ENCODE data around the gene FBXO28. TPM values are rescaled to one million over a fixed set of nuclear protein-coding genes. Genes with fewer than 3 reads are reported as not detected.
"Not testable (repeated sequence)": the region's sequence is repeated elsewhere in the genome, so short reads cannot be mapped to it uniquely, and the experiment has no call there.

The FBXO28 gene
- total RNA-seq, 1 experiment from 2014 or later: 97.6 TPM

- intact Hi-C loops (cut with micrococcal nuclease): no loop called here
- ChIA-PET CTCF (interaction anchor here (0.6 kb wide), 1 partner anchor 1940 kb away, joined by 3 read pairs; no protein-coding TSS in a partner anchor), POLR2A (interaction anchor here (1.2 kb wide), 1 partner anchor 19 kb away, joined by 5 read pairs; no protein-coding TSS in a partner anchor)
- Mint-ChIP-seq H3K36me3 (ENCODE audit: insufficient read depth, unreplicated experiment) (no peaks in the 10 kb centered on the region), H3K27me3 (ENCODE audit: insufficient read depth, unreplicated experiment) (no peaks in the 10 kb centered on the region), H3K9me3 (ENCODE audit: unreplicated experiment) (no peaks in the 10 kb centered on the region), H3K4me1 (ENCODE audit: insufficient read depth, unreplicated experiment) (peaks cover 9% of the 10 kb centered on the region), H3K27ac (ENCODE audit: low read depth, unreplicated experiment) (no peak overlapping the region), H3K4me3 (ENCODE audit: unreplicated experiment) (no peak overlapping the region)
- DNase-seq (ENCODE audit: unreplicated experiment): no peak
- no TSS peak for BruUV-seq (replicated peaks)
- TF ChIP-seq CTCF (IDR thresholded peaks at IDR 0.05; ENCODE audit: unreplicated experiment): no peak
Observed at GRCh38 chr1:224070521-224070920, 43.4 kb upstream of the FBXO28 start.

GRCh38 chr1:224076407-224076806 is 37.5 kb upstream of the FBXO28 start:
- DNase-seq (ENCODE audit: unreplicated experiment): no peak
- no TSS peak for BruUV-seq (replicated peaks)
- intact Hi-C loops (cut with micrococcal nuclease): no loop called here
- no peaks in the 10 kb centered on the region for H3K36me3 Mint-ChIP-seq (ENCODE audit: insufficient read depth, unreplicated experiment)
- no peak overlapping the region for H3K27ac Mint-ChIP-seq (ENCODE audit: low read depth, unreplicated experiment)
- H3K9me3 Mint-ChIP-seq (ENCODE audit: unreplicated experiment): no peaks in the 10 kb centered on the region
- CTCF ChIA-PET: interaction anchor here (0.7 to 2.8 kb wide), 2 partner anchors 25 to 313 kb away, joined by 4 to 12 read pairs; no protein-coding TSS in a partner anchor
- H3K27me3 Mint-ChIP-seq (ENCODE audit: insufficient read depth, unreplicated experiment): no peaks in the 10 kb centered on the region
- POLR2A ChIA-PET: interaction anchor here (1.0 kb wide), 1 partner anchor 31 kb away, joined by 3 read pairs; no protein-coding TSS in a partner anchor
- H3K4me3 Mint-ChIP-seq (ENCODE audit: unreplicated experiment): no peak overlapping the region
- H3K4me1 Mint-ChIP-seq (ENCODE audit: insufficient read depth, unreplicated experiment): no peaks in the 10 kb centered on the region
- TF ChIP-seq CTCF (IDR thresholded peaks at IDR 0.05; ENCODE audit: unreplicated experiment): no peak

DNA sequence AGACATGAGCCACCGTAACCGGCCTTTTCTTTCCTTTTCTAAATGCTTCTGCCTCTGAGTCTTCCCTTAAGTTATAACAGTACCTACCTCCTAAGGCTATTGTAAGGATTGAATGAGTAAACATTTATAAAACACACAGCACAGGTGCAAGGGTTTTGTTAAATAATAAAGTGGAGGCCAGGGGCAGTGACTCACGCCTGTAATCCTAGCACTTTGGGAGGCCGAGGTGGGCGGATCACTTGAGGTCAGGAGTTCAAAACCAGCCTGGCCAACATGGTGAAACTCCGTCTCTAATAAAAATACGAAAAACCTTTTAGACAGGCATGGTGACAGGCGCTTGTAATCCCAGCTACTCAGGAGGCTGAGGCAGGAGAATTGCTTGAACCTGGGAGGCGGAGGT is 34.3 kb upstream of the FBXO28 start:
- H3K4me3 Mint-ChIP-seq (ENCODE audit: unreplicated experiment); H3K27ac Mint-ChIP-seq (ENCODE audit: low read depth, unreplicated experiment); H3K9me3 Mint-ChIP-seq (ENCODE audit: unreplicated experiment); POLR2A ChIA-PET; BruUV-seq (replicated peaks); H3K4me1 Mint-ChIP-seq (ENCODE audit: insufficient read depth, unreplicated experiment); intact Hi-C loops (cut with micrococcal nuclease); H3K36me3 Mint-ChIP-seq (ENCODE audit: insufficient read depth, unreplicated experiment); H3K27me3 Mint-ChIP-seq (ENCODE audit: insufficient read depth, unreplicated experiment): not testable (repeated sequence)
- DNase-seq (ENCODE audit: unreplicated experiment): peak; percentile 49
- CTCF ChIA-PET: interaction anchor here (0.6 kb wide), 1 partner anchor 39 kb away, joined by 3 read pairs; no protein-coding TSS in a partner anchor

DNA sequence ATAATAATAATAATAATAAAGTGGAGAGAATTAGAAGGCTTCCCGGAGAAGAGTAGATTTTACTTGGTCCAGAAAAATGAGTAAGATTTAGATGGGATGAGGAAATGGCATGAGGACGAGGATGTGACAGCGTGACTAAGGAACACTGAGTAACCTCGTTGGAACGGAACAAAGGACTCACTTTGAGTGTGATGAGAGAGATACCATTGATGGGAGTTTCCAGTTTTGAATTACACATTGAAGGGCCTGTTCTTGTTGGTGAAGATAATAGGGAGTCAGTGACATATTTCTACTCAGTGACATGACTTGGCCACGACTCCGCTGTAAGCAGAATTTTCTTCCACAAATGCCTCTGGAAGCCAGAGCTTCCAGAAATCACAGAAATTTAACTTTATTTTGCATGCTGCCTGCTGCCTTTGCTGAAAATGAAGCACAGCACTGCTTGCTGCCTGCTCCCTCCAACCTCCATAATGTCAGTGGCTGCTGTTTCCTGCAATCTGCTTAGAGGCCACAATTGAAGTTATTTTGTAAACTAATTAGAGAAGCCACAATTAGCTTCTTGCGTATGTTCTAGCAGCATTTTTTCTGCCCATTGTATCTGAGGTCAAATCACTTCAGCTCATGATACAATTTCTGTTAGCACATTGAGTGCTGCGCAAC is 33.7 kb upstream of the FBXO28 start:
- intact Hi-C loops (cut with micrococcal nuclease): no loop called here
- peak; percentile 55 for DNase-seq (ENCODE audit: unreplicated experiment)
- no TSS peak for BruUV-seq (replicated peaks)
- ChIA-PET POLR2A (interaction anchor here (0.7 to 0.9 kb wide), 2 partner anchors 9 to 234 kb away, joined by 3 read pairs; partner anchors contain the start of gene TP53BP2), CTCF (interaction anchor here (0.6 to 2.0 kb wide), 4 partner anchors 27 to 235 kb away, joined by 3 to 11 read pairs (median 5); no protein-coding TSS in a partner anchor)
- H3K27me3 Mint-ChIP-seq (ENCODE audit: insufficient read depth, unreplicated experiment): no peaks in the 10 kb centered on the region
- no peak overlapping the region for H3K27ac Mint-ChIP-seq (ENCODE audit: low read depth, unreplicated experiment)
- no peak for TF ChIP-seq CTCF (IDR thresholded peaks at IDR 0.05; ENCODE audit: unreplicated experiment)
- peaks cover 5% of the 10 kb centered on the region for H3K36me3 Mint-ChIP-seq (ENCODE audit: insufficient read depth, unreplicated experiment)
- H3K4me3 Mint-ChIP-seq (ENCODE audit: unreplicated experiment): no peak overlapping the region
- no peaks in the 10 kb centered on the region for H3K9me3 Mint-ChIP-seq (ENCODE audit: unreplicated experiment)
- no peaks in the 10 kb centered on the region for H3K4me1 Mint-ChIP-seq (ENCODE audit: insufficient read depth, unreplicated experiment)
